A673 (cell line): Measurements from ENCODE around the gene ZNF219. TPM values are rescaled to one million over a fixed set of nuclear protein-coding genes. Genes with fewer than 3 reads are reported as not detected.
A peak's percentile ranks its signal among the peaks of the same experiment; 100 is the strongest.

ENCODE experiments used
- BruUV-seq: library from RNA; stranded (reverse); fragments of 400-500 nt; replicated peaks from 2 replicates; lab custom pipeline; 2021; lab: Mats Ljungman, UMichigan
- CTCF ChIA-PET: fragments of 300-600 bp; sonication (Branson Sonifier 250); formaldehyde crosslinking; loops from one replicate; lab custom pipeline; 2022; ENCODE audit warnings: antibody characterized with exemption; lab: Charles Lee
- POLR2A ChIA-PET: fragments of 300-600 bp; sonication (Branson Sonifier 250); formaldehyde crosslinking; loops from one replicate; lab custom pipeline; 2022; ENCODE audit warnings: antibody characterized with exemption; ENCODE audit not compliant: low non-redundant PET; lab: Charles Lee
- DNase-seq: peaks from one replicate; pipeline ENCODE4 v3.0.0-alpha.2; 2015; ENCODE audit warnings: low spot score
- H3K27ac ChIP-seq: fragments of 200-600 bp; sonication (generic); 2 replicates; pipeline ENCODE4 v1.5.1; 2016; ENCODE audit warnings: mixed run types, low read depth, mild to moderate bottlenecking, mixed read lengths, antibody characterized with exemption, low read length; ENCODE audit not compliant: poor library complexity, severe bottlenecking
- H3K27me3 ChIP-seq: fragments of 200-600 bp; sonication (generic); replicated peaks from 2 replicates; pipeline ENCODE4 v1.6.1; 2017; ENCODE audit warnings: mixed run types, low read depth, mild to moderate bottlenecking, mixed read lengths, antibody characterized with exemption, low read length; ENCODE audit not compliant: insufficient read depth, poor library complexity
- H3K36me3 ChIP-seq: fragments of 200-600 bp; sonication (generic); 2 replicates; pipeline ENCODE4 v1.6.1; 2016; ENCODE audit warnings: mixed run types, mild to moderate bottlenecking, mixed read lengths, antibody characterized with exemption, low read length; ENCODE audit not compliant: insufficient read depth, poor library complexity, severe bottlenecking
- H3K4me1 ChIP-seq: fragments of 200-600 bp; sonication (generic); 2 replicates; pipeline ENCODE4 v1.6.1; 2017; ENCODE audit warnings: mixed run types, mild to moderate bottlenecking, mixed read lengths, antibody characterized with exemption, low read length; ENCODE audit not compliant: insufficient read depth, poor library complexity, severe bottlenecking
- H3K4me3 ChIP-seq: fragments of 200-600 bp; sonication (generic); 2 replicates; pipeline ENCODE4 v1.5.1; 2016; ENCODE audit warnings: low read depth, mixed run types, mild to moderate bottlenecking, mixed read lengths, low read length; ENCODE audit not compliant: poor library complexity, severe bottlenecking
- H3K9me3 ChIP-seq: fragments of 200-600 bp; sonication (generic); 2 replicates; pipeline ENCODE4 v1.6.1; 2016; ENCODE audit warnings: mixed run types, low read depth, mild to moderate bottlenecking, mixed read lengths, antibody characterized with exemption, low read length; ENCODE audit not compliant: poor library complexity, severe bottlenecking
- CTCF ChIP-seq: fragments of 300-800, 200-600 bp; sonication (generic); conservative IDR thresholded peaks from 2 replicates; pipeline ENCODE4 v1.5.1; 2017; ENCODE audit warnings: low read depth, mild to moderate bottlenecking, antibody characterized with exemption, low read length, moderate library complexity, mixed read lengths
- EZH2 ChIP-seq: fragments of 200-600 bp; sonication (generic); IDR thresholded peaks from 2 replicates; pipeline ENCODE4 v1.6.1; 2017; ENCODE audit warnings: borderline replicate concordance, low read depth, mild to moderate bottlenecking, mixed read lengths, antibody characterized with exemption, low read length; ENCODE audit not compliant: poor library complexity, severe bottlenecking
- intact Hi-C: fragments of 100-400 bp; cut with micrococcal nuclease; formaldehyde crosslinking; loops from one replicate; pipeline ENCODE4 v1.10.0; 2022; ENCODE audit not compliant: unreplicated experiment
- total RNA-seq: library from RNA; stranded (reverse); gene quantifications from 2 replicates; pipeline ENCODE4 v1.2.3, GENCODE V29; 2021

The ZNF219 gene
- total RNA-seq, 1 experiment from 2014 or later: 84.6 TPM

GRCh38 chr14:21136024-21136423 is 37.6 kb upstream of the ZNF219 start:
- peak; percentile 62 for DNase-seq
- intact Hi-C loops: no loop called here
- H3K4me3 ChIP-seq: no peak overlapping the region
- TF ChIP-seq EZH2 (no peak), CTCF (peak; percentile 83)
- no peaks in the 10 kb centered on the region for H3K9me3 ChIP-seq
- BruUV-seq: no TSS peak
- no peaks in the 10 kb centered on the region for H3K36me3 ChIP-seq
- ChIA-PET CTCF (interaction anchor here (0.7 to 2.6 kb wide), 2 partner anchors 121 to 1152 kb away, joined by 3 to 10 read pairs; no protein-coding TSS in a partner anchor), POLR2A (no interaction called here)
- no peaks in the 10 kb centered on the region for H3K27me3 ChIP-seq
- H3K4me1 ChIP-seq: no peaks in the 10 kb centered on the region
- no peak overlapping the region for H3K27ac ChIP-seq

GRCh38 chr14:21133901-21134300 is 35.4 kb upstream of the ZNF219 start:
- Histone ChIP-seq H3K9me3 (no peaks in the 10 kb centered on the region), H3K27ac (no peak overlapping the region), H3K27me3 (no peaks in the 10 kb centered on the region), H3K36me3 (no peaks in the 10 kb centered on the region), H3K4me3 (no peak overlapping the region), H3K4me1 (no peaks in the 10 kb centered on the region)
- no peak for DNase-seq
- CTCF ChIA-PET: no interaction called here
- BruUV-seq: no TSS peak
- TF ChIP-seq EZH2 (no peak), CTCF (no peak)
- intact Hi-C loops: no loop called here
- POLR2A ChIA-PET: no interaction called here

- Histone ChIP-seq H3K9me3 (no peaks in the 10 kb centered on the region), H3K4me1 (no peaks in the 10 kb centered on the region), H3K4me3 (no peak overlapping the region), H3K36me3 (no peaks in the 10 kb centered on the region), H3K27ac (no peak overlapping the region), H3K27me3 (no peaks in the 10 kb centered on the region)
- POLR2A ChIA-PET: no interaction called here
- BruUV-seq: no TSS peak
- CTCF ChIA-PET: no interaction called here
- intact Hi-C loops: no loop called here
- DNase-seq: no peak
- TF ChIP-seq CTCF (no peak), EZH2 (no peak)
Measured at GRCh38 chr14:21123429-21123828, 25.0 kb upstream of the ZNF219 start.
